ENCODE measurements around the gene SCN2A.
"Not testable (repeated sequence)": the region's sequence is repeated elsewhere in the genome, so short reads cannot be mapped to it uniquely, and the experiment has no call there.

SCN2A gene

DNA sequence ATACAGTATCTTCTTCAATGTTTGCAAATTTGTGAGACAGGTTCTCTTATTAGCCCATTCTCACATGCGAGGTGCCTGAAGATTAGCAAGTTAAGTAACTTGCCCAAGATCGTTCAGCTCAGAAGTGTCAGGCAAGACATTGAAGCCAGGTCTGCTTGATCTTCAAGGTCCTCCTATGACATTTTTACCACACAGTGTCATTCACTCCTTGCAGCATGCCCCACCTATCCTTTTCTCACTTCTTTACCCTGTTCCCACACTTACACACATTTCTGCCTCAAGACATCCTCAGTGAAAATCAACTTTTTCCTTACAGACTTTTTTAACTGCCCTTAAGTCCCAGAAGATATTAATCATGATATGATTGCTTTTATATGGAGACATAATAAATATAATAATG lies 73.8 kb downstream of the SCN2A start:
- Histone ChIP-seq H3K9me3 (ENCODE audit: control insufficient read depth, insufficient read depth, low read length) (no peaks in the 10 kb centered on the region), H3K9ac (ENCODE audit: low read depth, low read length) (no peak overlapping the region), H3K36me3 (ENCODE audit: insufficient read depth, low read length) (no peaks in the 10 kb centered on the region), H3K4me1 (ENCODE audit: insufficient read depth, low read length) (no peaks in the 10 kb centered on the region)

DNA sequence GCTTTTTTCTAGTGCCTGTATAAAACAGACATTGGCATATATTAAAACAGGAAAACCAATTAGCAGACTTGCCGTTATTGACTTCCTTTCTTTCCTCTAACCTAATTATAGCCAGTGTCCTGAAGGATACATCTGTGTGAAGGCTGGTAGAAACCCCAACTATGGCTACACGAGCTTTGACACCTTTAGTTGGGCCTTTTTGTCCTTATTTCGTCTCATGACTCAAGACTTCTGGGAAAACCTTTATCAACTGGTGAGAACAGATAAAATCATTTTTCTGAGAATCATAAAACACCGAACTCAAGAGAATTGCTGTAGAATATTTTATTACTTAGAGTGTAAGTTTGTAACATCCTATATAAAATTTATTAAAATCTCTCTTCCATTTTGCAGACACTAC lies 74.3 kb downstream of the SCN2A start:
- Histone ChIP-seq H3K4me1 (ENCODE audit: insufficient read depth, low read length) (no peaks in the 10 kb centered on the region), H3K36me3 (ENCODE audit: insufficient read depth, low read length) (no peaks in the 10 kb centered on the region), H3K9ac (ENCODE audit: low read depth, low read length) (no peak overlapping the region), H3K9me3 (ENCODE audit: control insufficient read depth, insufficient read depth, low read length) (no peaks in the 10 kb centered on the region)

DNA sequence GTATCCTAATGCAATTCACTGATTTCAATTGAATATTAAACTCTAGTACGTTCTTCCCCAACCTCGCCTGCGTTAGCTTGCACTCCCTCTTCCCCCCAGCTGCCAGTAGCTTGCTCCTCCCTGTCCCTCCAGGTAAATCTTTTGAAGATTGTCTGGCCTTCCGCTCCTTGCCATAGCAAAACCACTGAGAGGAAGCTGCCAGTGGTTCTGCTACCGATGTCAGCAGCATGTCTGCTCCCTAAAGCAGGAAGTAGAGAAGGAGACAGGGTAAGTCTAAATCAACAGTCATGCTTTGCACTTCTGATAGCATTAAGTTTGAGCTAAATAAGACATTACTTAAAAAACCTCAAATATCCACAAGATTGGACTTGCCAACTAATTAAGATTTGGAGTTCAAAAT lies 89.1 kb downstream of the SCN2A start:
- H3K36me3 ChIP-seq (ENCODE audit: insufficient read depth, low read length) = no peaks in the 10 kb centered on the region
- no peak overlapping the region for H3K9ac ChIP-seq (ENCODE audit: low read depth, low read length)
- no peaks in the 10 kb centered on the region for H3K9me3 ChIP-seq (ENCODE audit: control insufficient read depth, insufficient read depth, low read length)
- H3K4me1 ChIP-seq (ENCODE audit: insufficient read depth, low read length) = no peaks in the 10 kb centered on the region

DNA sequence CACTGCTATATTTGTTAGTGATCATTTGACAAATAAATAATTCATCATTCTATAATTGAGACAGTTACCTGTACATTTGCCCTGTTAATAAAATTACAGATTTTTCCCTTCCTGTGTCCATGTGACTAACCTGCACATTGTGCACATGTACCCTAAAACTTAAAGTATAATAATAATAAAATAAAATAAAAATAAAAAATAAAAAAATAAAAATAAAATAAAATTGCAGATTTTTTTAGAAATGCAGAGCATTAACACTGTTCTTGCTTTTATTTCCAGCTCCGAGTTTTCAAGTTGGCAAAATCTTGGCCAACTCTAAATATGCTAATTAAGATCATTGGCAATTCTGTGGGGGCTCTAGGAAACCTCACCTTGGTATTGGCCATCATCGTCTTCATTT lies 105.1 kb downstream of the SCN2A start:
- H3K4me1 ChIP-seq (ENCODE audit: insufficient read depth, low read length); H3K36me3 ChIP-seq (ENCODE audit: insufficient read depth, low read length); H3K9me3 ChIP-seq (ENCODE audit: control insufficient read depth, insufficient read depth, low read length); H3K9ac ChIP-seq (ENCODE audit: low read depth, low read length): not testable (repeated sequence)

DNA sequence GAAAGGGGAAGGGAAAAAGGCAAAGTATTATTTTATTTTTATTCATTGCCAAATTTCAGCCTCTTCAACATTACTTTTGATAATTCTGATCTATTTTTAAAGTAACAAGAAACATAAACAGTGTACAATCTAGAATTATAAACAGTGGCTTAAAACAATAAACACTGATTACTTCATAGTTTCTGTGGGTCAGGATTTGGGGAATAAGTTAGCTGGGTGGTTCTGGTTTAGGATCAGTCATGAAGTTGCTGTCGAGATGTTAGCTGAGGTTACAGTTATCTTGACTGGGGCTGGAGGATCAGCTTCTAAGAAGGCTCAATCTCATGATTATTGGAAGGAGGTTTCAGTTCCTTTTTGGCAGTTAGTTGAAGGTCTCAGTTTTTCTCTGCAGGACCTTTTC lies 109.2 kb downstream of the SCN2A start:
- Histone ChIP-seq H3K9ac (ENCODE audit: low read depth, low read length) (no peak overlapping the region), H3K4me1 (ENCODE audit: insufficient read depth, low read length) (no peaks in the 10 kb centered on the region), H3K36me3 (ENCODE audit: insufficient read depth, low read length) (no peaks in the 10 kb centered on the region), H3K9me3 (ENCODE audit: control insufficient read depth, insufficient read depth, low read length) (no peaks in the 10 kb centered on the region)

DNA sequence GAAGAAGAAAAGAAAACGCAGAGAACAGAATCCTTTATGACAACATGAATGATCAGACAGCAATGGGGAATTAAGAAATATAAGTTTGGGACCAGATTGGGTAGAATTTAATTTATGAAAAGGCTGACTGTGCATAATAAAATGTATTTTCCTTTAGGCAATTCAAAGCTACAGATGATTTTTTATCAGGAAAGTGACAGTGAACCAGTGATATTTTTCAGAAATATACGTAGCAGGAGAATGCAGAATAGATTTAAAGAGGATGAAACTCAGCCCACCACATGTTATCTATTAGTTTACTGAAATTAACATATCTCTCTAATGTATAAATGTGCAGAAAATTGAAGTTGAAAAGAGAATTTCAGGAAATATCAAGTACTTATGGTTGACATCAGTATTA lies 110.0 kb downstream of the SCN2A start:
- no peaks in the 10 kb centered on the region for H3K36me3 ChIP-seq (ENCODE audit: insufficient read depth, low read length)
- H3K9me3 ChIP-seq (ENCODE audit: control insufficient read depth, insufficient read depth, low read length) = no peaks in the 10 kb centered on the region
- no peaks in the 10 kb centered on the region for H3K4me1 ChIP-seq (ENCODE audit: insufficient read depth, low read length)
- H3K9ac ChIP-seq (ENCODE audit: low read depth, low read length) = no peak overlapping the region

DNA sequence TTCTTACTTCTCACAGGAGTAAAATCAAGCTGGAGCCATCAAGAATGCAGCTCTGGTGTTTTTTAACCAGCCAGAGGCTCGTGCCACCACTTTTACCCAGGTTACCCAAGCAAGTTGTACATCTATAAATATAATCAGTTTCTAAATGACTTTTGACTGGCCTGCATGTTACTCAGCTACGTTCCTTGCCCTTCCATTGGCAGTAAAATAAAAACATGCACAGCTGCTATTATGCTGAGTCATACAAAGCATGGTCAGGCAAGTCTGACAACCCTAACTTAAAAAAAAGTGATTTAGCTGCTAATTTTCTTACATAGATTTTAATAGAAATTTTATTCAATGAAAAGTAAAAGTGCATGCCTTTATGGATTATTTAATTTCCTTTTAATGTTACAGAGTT lies 118.5 kb downstream of the SCN2A start:
- no peaks in the 10 kb centered on the region for H3K9me3 ChIP-seq (ENCODE audit: control insufficient read depth, insufficient read depth, low read length)
- no peak overlapping the region for H3K9ac ChIP-seq (ENCODE audit: low read depth, low read length)
- H3K36me3 ChIP-seq (ENCODE audit: insufficient read depth, low read length) = no peaks in the 10 kb centered on the region
- peaks cover 13% of the 10 kb centered on the region; the same call in 1 of the 2 replicates for H3K4me1 ChIP-seq (ENCODE audit: insufficient read depth, low read length)

DNA sequence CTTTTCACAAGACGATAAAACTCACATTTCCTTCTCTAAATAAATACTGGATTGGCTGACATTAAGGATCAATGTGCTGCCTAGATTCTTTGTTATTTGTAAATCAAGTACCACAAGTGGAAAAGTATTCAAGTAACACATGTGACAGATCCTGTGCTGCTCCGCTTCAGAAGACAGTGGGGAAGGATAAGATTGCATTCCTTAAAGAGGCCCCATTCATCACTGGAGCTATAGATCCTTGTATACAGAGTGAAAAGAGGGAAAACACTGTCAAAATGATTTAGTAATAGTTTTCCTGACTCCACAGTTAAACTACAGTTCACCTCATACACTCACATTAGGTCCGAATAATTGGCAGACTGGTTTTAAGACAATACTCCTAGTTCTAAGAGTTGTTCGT lies 122.3 kb downstream of the SCN2A start:
- Histone ChIP-seq H3K9me3 (ENCODE audit: control insufficient read depth, insufficient read depth, low read length) (no peaks in the 10 kb centered on the region), H3K9ac (ENCODE audit: low read depth, low read length) (no peak overlapping the region), H3K4me1 (ENCODE audit: insufficient read depth, low read length) (peaks cover 13% of the 10 kb centered on the region; the same call in 1 of the 2 replicates), H3K36me3 (ENCODE audit: insufficient read depth, low read length) (no peaks in the 10 kb centered on the region)

DNA sequence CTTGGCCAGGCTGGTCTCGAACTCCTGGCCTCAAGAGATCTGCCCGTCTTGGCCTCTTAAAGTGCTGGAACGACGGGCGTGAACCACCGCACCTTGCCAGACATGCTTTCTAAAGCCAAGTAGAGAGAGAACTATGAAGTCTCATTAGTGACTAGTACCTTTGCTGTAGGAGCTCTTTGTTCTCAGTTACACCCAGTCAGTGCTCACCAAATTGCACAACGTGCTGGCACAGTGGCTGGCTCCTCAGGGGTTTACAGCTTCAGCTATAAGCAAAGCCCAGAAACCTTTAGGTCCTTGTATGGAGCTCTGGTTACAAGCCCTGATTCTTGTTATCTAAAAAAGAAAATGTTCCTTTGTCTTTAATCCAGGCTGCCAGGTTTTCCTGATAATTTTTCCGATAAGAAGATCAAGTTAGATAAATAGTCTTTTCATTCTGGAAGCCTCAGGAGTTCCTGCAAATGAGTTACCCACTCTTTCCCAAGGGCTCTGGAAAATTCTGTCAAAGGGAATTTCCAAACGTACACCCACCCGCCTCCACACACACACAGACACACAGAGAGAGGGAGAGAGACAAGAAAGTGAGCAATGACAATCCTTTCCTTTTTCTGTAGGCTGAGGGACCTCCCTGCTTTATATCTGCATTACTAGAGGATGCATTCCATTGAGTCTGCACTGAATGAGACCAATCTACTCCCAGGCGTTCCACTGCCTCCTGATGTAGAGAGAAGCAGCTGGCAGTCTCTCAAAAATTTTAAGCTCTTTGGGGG lies 130.1 kb downstream of the SCN2A start:
- no peak overlapping the region for H3K9ac ChIP-seq (ENCODE audit: low read depth, low read length)
- H3K36me3 ChIP-seq (ENCODE audit: insufficient read depth, low read length) = no peaks in the 10 kb centered on the region
- H3K4me1 ChIP-seq (ENCODE audit: insufficient read depth, low read length) = peaks cover 26% of the 10 kb centered on the region
- no peaks in the 10 kb centered on the region for H3K9me3 ChIP-seq (ENCODE audit: control insufficient read depth, insufficient read depth, low read length)

DNA sequence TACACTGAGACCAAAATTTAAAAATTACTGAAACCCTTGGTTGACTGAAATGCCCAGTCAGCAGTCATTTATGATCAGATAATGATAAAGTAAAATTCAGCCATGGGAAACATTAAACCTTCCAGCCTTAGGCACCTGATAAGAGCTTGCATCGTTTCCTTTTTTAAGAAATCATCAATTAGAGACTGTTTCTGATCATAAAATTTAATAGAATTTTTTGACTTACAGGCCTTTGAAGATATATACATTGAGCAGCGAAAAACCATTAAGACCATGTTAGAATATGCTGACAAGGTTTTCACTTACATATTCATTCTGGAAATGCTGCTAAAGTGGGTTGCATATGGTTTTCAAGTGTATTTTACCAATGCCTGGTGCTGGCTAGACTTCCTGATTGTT lies 130.7 kb downstream of the SCN2A start:
- H3K36me3 ChIP-seq (ENCODE audit: insufficient read depth, low read length) = no peaks in the 10 kb centered on the region
- H3K4me1 ChIP-seq (ENCODE audit: insufficient read depth, low read length) = peaks cover 26% of the 10 kb centered on the region
- H3K9me3 ChIP-seq (ENCODE audit: control insufficient read depth, insufficient read depth, low read length) = no peaks in the 10 kb centered on the region
- H3K9ac ChIP-seq (ENCODE audit: low read depth, low read length) = no peak overlapping the region

DNA sequence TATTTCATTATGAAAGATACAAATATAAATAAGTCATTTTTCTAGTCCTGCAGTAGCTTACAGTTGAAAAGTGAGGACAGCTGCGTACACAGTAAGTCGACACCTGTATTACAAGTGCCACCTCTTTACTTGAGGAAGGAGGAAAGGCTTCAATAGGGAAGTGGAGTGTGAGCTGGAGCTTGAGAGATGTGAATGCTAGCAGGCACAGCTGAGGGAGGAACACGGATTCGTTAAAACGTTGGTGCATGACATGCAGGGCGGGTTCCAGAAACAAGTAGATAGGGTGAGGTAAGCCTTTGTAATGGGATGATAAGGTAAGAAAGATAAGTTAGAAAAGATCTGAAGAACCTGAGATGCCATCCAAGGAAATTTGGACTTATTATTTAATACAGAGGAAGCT lies 132.1 kb downstream of the SCN2A start:
- Histone ChIP-seq H3K4me1 (ENCODE audit: insufficient read depth, low read length) (peaks cover 26% of the 10 kb centered on the region), H3K9ac (ENCODE audit: low read depth, low read length) (no peak overlapping the region), H3K9me3 (ENCODE audit: control insufficient read depth, insufficient read depth, low read length) (no peaks in the 10 kb centered on the region), H3K36me3 (ENCODE audit: insufficient read depth, low read length) (no peaks in the 10 kb centered on the region)

DNA sequence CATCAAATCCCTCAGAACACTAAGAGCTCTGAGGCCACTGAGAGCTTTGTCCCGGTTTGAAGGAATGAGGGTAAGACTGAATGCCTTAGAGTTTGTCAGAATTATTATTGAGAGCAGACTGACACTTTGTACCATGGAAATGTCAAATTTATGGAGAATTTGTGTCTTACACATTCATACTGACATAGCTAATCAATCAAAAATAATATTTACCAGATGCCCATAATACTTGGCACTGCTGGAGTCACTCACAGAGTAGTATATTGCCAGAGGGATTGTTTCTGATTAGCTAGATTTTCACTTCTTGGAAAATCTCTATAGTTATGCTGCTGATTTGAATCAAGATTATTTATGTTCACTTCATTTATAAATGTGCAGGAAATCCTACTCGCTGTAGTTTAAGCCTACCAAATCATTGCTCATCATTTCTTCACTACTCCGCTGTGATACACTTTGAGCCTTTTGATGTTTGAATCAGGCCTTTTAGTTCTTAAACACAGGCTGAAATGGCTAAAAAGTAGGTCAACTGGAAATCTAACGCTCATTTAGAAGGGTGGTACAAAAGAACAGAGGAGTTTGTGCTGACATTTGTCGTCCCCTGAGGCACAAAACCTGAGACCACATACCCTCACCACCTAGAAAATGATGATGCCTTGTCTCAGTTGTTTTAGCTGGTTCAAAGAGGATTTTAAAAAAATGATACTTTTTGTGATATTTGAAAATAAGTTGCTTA lies 134.2 kb downstream of the SCN2A start:
- peaks cover 26% of the 10 kb centered on the region for H3K4me1 ChIP-seq (ENCODE audit: insufficient read depth, low read length)
- no peaks in the 10 kb centered on the region for H3K9me3 ChIP-seq (ENCODE audit: control insufficient read depth, insufficient read depth, low read length)
- H3K36me3 ChIP-seq (ENCODE audit: insufficient read depth, low read length) = no peaks in the 10 kb centered on the region
- no peak overlapping the region for H3K9ac ChIP-seq (ENCODE audit: low read depth, low read length)

DNA sequence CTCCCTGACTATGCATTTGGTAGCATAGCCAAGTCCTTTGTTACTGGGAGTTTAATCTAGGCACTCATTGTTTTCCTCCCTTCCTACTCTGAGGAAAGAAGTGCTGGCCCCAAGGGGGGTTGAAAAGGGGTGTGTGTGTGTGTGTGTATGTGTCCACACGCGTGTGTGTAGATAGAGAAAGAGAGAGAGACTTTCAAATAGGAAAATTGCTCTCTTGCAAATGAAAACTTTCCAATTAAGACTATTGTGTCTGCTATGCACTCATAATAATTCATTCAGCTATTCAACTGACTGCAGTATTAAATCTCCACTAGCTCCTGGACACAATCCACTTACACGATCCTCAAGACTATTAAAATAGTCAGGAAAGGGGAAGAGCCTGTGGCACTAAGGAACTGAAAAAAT lies 137.4 kb downstream of the SCN2A start:
- Histone ChIP-seq H3K9ac (ENCODE audit: low read depth, low read length) (no peak overlapping the region), H3K36me3 (ENCODE audit: insufficient read depth, low read length) (no peaks in the 10 kb centered on the region), H3K4me1 (ENCODE audit: insufficient read depth, low read length) (peaks cover 13% of the 10 kb centered on the region), H3K9me3 (ENCODE audit: control insufficient read depth, insufficient read depth, low read length) (no peaks in the 10 kb centered on the region)

DNA sequence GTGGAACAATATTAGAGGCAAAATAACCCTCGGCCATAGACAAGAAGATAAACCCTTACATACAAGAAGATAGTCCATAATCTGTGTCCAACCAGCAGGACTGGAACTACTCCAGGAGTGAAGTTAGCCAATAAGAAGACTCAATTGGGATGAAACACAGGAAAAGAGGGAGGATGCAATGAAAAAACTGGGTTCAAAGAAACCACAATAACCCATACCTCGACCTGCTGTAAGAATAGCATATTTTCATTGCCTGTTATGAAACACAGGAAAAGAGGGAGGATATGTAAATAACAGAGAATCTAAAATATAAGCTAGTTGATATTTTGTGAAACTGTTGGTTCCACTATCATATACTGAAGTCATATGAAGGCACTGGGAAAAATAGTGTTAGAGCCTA lies 143.1 kb downstream of the SCN2A start:
- Histone ChIP-seq H3K9ac (ENCODE audit: low read depth, low read length) (no peak overlapping the region), H3K4me1 (ENCODE audit: insufficient read depth, low read length) (no peaks in the 10 kb centered on the region), H3K9me3 (ENCODE audit: control insufficient read depth, insufficient read depth, low read length) (no peaks in the 10 kb centered on the region), H3K36me3 (ENCODE audit: insufficient read depth, low read length) (no peaks in the 10 kb centered on the region)

DNA sequence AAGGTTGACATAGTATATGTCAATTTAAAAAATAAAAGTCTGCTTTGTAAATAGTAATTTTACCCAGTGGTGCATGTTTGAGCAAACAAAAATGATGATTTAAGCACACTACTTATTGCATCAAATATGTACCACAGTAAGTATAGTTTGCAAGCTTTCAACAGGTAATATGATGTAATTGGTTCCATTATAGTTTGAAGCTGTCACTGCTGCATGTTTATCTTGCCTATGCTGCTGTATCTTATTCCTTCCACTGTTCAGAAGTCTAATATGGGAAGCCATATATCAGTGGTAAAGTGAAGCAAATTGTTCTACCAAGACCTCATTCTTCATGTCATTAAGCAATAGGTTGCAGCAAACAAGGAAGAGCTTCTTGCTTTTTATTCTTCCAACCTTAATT lies 151.7 kb downstream of the SCN2A start:
- H3K4me1 ChIP-seq (ENCODE audit: insufficient read depth, low read length) = no peaks in the 10 kb centered on the region
- H3K9me3 ChIP-seq (ENCODE audit: control insufficient read depth, insufficient read depth, low read length) = no peaks in the 10 kb centered on the region
- H3K9ac ChIP-seq (ENCODE audit: low read depth, low read length) = no peak overlapping the region
- no peaks in the 10 kb centered on the region for H3K36me3 ChIP-seq (ENCODE audit: insufficient read depth, low read length)
